AG04449 (cell line): ENCODE measurements around the gene ZSCAN30.

Experiments used
- CTCF ChIA-PET: fragments of 350-600 bp; formaldehyde crosslinking; extraction: SDS; loops from one replicate; lab custom pipeline; 2021; ENCODE audit warnings: antibody characterized with exemption; lab: Yijun Ruan, JAX
- POLR2A ChIA-PET: fragments of 400-600, 350-600 bp; formaldehyde crosslinking; extraction: SDS; loops from one replicate; lab custom pipeline; 2020; ENCODE audit warnings: antibody characterized with exemption, inconsistent platforms; lab: Yijun Ruan, JAX
- DNase-seq: peaks from one replicate; pipeline ENCODE4 v3.0.0-alpha.2; 2010; ENCODE audit warnings: low read depth, low spot score
- H3K4me3 ChIP-seq: 2 replicates; pipeline ENCODE4 v1.5.1; 2011; ENCODE audit warnings: low read depth, mild to moderate bottlenecking, control low read depth, low read length
- CTCF ChIP-seq: IDR thresholded peaks from one replicate; pipeline ENCODE4 v1.5.1; 2011; ENCODE audit warnings: mild to moderate bottlenecking, moderate library complexity, low read length, control low read depth, inconsistent platforms; ENCODE audit not compliant: insufficient read depth; ENCODE audit errors: missing control alignments

ZSCAN30 gene

GRCh38 chr18:35306588-35307250 lies 16.7 kb upstream of the ZSCAN30 start:
- ChIA-PET CTCF (no interaction called here), POLR2A (no interaction called here)
- DNase-seq: no peak
- no peak for TF ChIP-seq CTCF
- H3K4me3 ChIP-seq: no peak overlapping the region

DNA sequence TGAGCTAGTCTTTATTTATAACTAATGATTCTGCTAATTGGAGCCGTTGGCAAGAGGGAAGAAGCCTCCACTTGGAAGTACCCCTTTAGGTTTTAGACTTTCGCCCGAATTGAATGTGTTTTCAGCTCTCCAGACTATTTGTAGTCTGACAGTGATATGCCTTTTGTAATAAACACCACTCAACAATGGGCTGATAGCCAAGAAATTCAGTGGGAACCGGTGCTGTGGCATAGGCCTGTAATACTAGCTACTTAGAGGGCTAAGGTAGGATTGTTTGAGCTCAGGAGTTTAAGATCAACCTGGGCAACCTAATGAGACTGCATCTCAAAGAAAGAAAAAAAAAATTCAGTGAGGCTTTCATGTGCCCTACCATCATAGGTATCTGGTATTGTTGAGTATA lies 13.6 kb upstream of the ZSCAN30 start:
- DNase-seq: no peak
- TF ChIP-seq CTCF: no peak
- no peak overlapping the region for H3K4me3 ChIP-seq
- ChIA-PET POLR2A (no interaction called here), CTCF (no interaction called here)

GRCh38 chr18:35296060-35296459 lies 6.0 kb upstream of the ZSCAN30 start:
- TF ChIP-seq CTCF: no peak
- CTCF ChIA-PET: no interaction called here
- H3K4me3 ChIP-seq: no peak overlapping the region
- no peak for DNase-seq
- POLR2A ChIA-PET: no interaction called here

- no peak for TF ChIP-seq CTCF
- ChIA-PET POLR2A (no interaction called here), CTCF (interaction anchor here (1.0 to 1.1 kb wide), 2 partner anchors 10 to 24 kb away, joined by 3 to 4 read pairs; no protein-coding TSS in a partner anchor)
- no peak for DNase-seq
- H3K4me3 ChIP-seq: peak overlapping the region; percentile 82
These were observed 1.1 kb upstream of the ZSCAN30 start for GRCh38 chr18:35291166-35291565.

DNA sequence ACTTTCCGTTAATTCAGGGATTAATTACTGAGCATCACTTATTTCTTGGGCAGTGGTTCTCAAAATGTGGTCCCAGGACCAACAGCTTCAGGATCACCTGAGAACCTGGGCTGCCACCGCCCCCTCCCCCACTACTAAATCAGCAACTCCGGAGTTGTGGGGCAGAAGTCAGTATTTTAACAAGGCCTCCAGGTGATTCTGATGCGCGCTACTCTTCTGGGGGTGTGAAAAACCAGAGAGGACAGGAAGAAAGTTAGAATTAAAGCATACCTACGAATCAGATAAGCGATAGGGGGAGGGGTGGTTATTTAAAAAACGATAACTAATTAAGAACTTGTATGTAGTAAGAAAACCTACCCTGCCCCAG lies 319 bp downstream of the ZSCAN30 start:
- CTCF ChIA-PET: no interaction called here
- TF ChIP-seq CTCF: no peak
- DNase-seq: no peak
- POLR2A ChIA-PET: interaction anchor here (0.6 to 2.2 kb wide), 4 partner anchors 9 to 122 kb away, joined by 3 to 10 read pairs (median 4); partner anchors contain the start of gene ZNF397
- peak overlapping the region; percentile 82 for H3K4me3 ChIP-seq

- no peak for TF ChIP-seq CTCF
- ChIA-PET POLR2A (interaction anchor here (2.2 kb wide), 1 partner anchor 49 kb away, joined by 10 read pairs; the partner anchor contains the start of gene ZNF397), CTCF (interaction anchor here (1.4 kb wide), 1 partner anchor 8 kb away, joined by 3 read pairs; no protein-coding TSS in a partner anchor)
- DNase-seq: no peak
- peak overlapping the region; percentile 82 for H3K4me3 ChIP-seq
These were observed 736 bp downstream of the ZSCAN30 start for GRCh38 chr18:35289293-35289692.
